ENCODE measurements around the gene TBC1D2. TPM values are rescaled to one million over a fixed set of nuclear protein-coding genes. Genes with fewer than 3 reads are reported as not detected.

Gene TBC1D2
- total and polyA plus RNA-seq, 8 donors = 14.4 to 107 (median 21.0) TPM

DNA sequence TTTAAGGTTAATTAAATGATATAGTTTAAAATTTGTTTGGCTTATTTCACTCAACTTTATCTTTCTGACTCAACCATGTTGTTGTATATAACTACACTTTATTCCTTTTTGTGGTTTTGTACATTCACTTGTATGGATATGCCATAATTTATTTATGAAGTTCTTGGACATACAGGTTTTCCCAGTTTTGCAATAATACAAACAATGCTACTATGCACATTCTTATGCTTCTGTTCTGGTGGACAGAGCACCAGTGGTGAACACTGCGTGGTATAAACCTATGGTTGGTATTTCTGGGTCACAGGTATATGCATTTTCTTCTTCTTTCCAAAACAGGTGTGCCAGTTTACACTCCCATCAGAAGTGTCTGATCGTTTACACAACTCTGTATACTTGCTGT lies 100.8 kb downstream of the TBC1D2 start:
- peaks cover 2 to 14% of the 10 kb centered on the region in 2 donors for H3K4me1 ChIP-seq
- no peaks in the 10 kb centered on the region for H3K9me3 ChIP-seq
- no peak overlapping the region for H3K27ac ChIP-seq
- ATAC-seq (no peak), DNase-seq (no peak)
- intact Hi-C loops (cut with DNase I) = no loop called here
- H3K27me3 ChIP-seq = no peaks in the 10 kb centered on the region
- no peak for TF ChIP-seq CTCF (IDR thresholded peaks at IDR 0.05)
- H3K36me3 ChIP-seq = peaks cover 0 to 8% of the 10 kb centered on the region in 2 donors
- no peak overlapping the region for H3K4me3 ChIP-seq

DNA sequence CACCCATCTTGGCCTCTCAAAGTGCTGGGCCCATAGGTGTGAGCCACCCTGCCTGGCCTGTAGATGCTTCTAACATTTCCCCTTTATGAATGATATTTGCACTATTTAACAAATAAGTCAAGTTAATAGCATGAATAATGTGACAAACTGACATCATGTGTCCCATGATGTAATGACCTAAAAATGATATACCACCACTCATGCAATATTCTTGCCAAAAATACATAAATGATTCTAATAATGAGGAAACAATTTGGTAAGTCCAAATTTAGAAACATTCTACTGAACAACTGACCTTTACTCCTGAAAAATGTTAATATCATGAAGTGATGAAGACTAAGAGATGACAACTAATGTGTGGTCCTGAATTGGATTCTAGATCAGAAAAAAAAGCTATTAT lies 102.9 kb downstream of the TBC1D2 start:
- DNase-seq (no peak), ATAC-seq (no peak)
- H3K9me3 ChIP-seq = no peaks in the 10 kb centered on the region
- no peak for TF ChIP-seq CTCF (IDR thresholded peaks at IDR 0.05)
- H3K36me3 ChIP-seq = peaks cover 0 to 8% of the 10 kb centered on the region in 2 donors
- no peaks in the 10 kb centered on the region for H3K27me3 ChIP-seq
- intact Hi-C loops (cut with DNase I) = no loop called here
- peaks cover 2 to 15% of the 10 kb centered on the region in 2 donors for H3K4me1 ChIP-seq
- H3K27ac ChIP-seq = no peak overlapping the region
- no peak overlapping the region for H3K4me3 ChIP-seq

GRCh38 chr9:98150721-98151120 lies 104.7 kb downstream of the TBC1D2 start:
- intact Hi-C loops (cut with DNase I) = no loop called here
- no peaks in the 10 kb centered on the region for H3K27me3 ChIP-seq
- no peaks in the 10 kb centered on the region for H3K9me3 ChIP-seq
- peak overlapping the region in 1 of 2 donors; percentile 45 for H3K27ac ChIP-seq
- DNase-seq (no peak), ATAC-seq (peak; percentile 31)
- H3K4me3 ChIP-seq = no peak overlapping the region
- H3K4me1 ChIP-seq = peaks cover 2 to 31% of the 10 kb centered on the region in 2 donors
- no peaks in the 10 kb centered on the region for H3K36me3 ChIP-seq
- TF ChIP-seq CTCF (IDR thresholded peaks at IDR 0.05) = no peak

- no peak for TF ChIP-seq CTCF (IDR thresholded peaks at IDR 0.05)
- Histone ChIP-seq H3K27me3 (no peaks in the 10 kb centered on the region), H3K27ac (peak overlapping the region; percentile 19 to 45), H3K9me3 (no peaks in the 10 kb centered on the region), H3K36me3 (no peaks in the 10 kb centered on the region), H3K4me3 (no peak overlapping the region), H3K4me1 (peaks cover 2 to 37% of the 10 kb centered on the region in 2 donors)
- DNase-seq = peak in 1 of 4 donors; percentile 55
- intact Hi-C loops (cut with DNase I) = no loop called here
- ATAC-seq = peak; percentile 47
These were observed 105.3 kb downstream of the TBC1D2 start for GRCh38 chr9:98150164-98150563.

DNA sequence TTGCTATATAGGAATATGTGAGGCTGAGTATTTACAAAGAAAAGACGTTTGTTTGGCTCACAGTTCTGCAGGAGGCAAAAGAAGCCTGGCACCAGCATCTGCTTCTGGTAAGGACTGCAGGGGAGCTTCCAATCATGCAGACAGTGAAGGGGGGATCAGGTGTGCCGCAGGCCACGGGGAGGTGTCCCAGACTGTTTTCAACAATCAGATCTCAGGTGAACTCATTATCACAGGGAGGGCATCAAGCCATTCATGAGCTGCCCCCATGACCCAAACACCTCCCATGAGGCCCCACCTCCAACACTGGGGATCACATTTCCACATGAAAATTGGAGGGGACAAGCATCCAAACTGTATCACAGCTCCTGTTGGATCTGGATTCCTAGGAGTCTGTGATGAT lies 106.0 kb downstream of the TBC1D2 start:
- H3K27me3 ChIP-seq = no peaks in the 10 kb centered on the region
- ATAC-seq = no peak
- no peak for TF ChIP-seq CTCF (IDR thresholded peaks at IDR 0.05)
- H3K4me1 ChIP-seq = peaks cover 2 to 39% of the 10 kb centered on the region in 2 donors
- intact Hi-C loops (cut with DNase I) = no loop called here
- H3K36me3 ChIP-seq = no peaks in the 10 kb centered on the region
- no peak overlapping the region for H3K4me3 ChIP-seq
- H3K27ac ChIP-seq = no peak overlapping the region
- no peaks in the 10 kb centered on the region for H3K9me3 ChIP-seq
- DNase-seq = no peak

Small RNA genes within 50 kb of the gene (microRNA-seq; reads per million reads assigned to microRNA genes)
- gene MIR6854 = 0.34 to 0.96 reads per million in 2 donors

Other genes with a start within 250 kb of the TBC1D2 start
- 10 to 100 TPM; 51.8 to 72.0 TPM for gene NANS, start 198.9 kb downstream of the TBC1D2 start, total RNA-seq
- gene NANS, start 198.9 kb downstream of the TBC1D2 start, polyA plus RNA-seq (ENCODE audit: insufficient read length in 6 of 6) = 10 to 100 TPM; 35.6 to 47.1 (median 40.1) TPM
- gene TRIM14, start 136.4 kb downstream of the TBC1D2 start, total RNA-seq = 10 to 100 TPM; 26.8 to 37.2 TPM
- gene TRIM14, start 136.4 kb downstream of the TBC1D2 start, polyA plus RNA-seq (ENCODE audit: insufficient read length in 6 of 6) = 10 to 100 TPM in 3 of 6 donors, 1 to 10 TPM in 3; 9.0 to 10.7 (median 10.1) TPM
- 10 to 100 TPM; 14.9 to 20.4 TPM for gene CORO2A, start 63.0 kb downstream of the TBC1D2 start, total RNA-seq
- gene CORO2A, start 63.0 kb downstream of the TBC1D2 start, polyA plus RNA-seq (ENCODE audit: insufficient read length in 6 of 6) = 10 to 100 TPM in 1 of 6 donors, 1 to 10 TPM in 5; 8.1 to 10.2 (median 8.7) TPM

All from left lung (tissue), 10 donors.